Hematopoietic multipotent progenitor cell treated with erythropoietin and hydrocortisone succinate and interleukin-3 and kit ligand, for 8 days (in vitro differentiated cells): Measurements from ENCODE around the gene DHCR24.

Source experiments
- DNase-seq: peaks from one replicate; pipeline ENCODE4 v3.0.0-alpha.2; 2015

The DHCR24 gene

DNA sequence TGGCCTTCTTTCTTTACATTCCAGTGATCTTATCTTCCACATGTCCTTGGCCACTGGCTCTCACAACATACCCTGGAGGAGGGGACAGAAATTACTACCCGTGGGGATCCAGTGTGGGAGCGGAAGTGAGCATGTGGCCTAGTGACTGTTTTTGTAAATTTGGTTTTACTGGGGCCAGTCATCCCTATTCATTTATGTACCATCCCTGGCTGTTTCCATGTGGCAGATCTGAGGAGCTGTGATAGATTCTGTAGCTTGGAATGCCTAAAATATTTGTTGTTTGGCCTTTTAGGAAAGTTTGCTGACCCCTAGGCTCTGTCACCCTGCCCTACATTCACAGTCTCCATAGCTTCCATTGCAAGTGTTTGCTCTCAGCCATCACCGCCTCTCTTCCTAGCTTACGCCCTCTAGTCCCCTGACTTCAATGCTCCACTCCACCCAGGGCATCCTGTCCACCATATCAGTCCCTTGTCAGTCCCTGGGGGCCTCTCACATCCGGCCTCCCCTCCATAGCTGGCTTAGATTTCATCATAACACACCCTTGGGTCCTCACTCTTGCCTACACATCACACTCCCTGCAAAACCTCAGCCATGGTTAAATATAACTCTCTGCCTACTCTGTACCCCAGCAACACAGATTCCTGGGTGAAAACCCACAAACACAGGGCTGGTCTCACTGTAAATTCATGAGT is 25.8 kb downstream of the DHCR24 start:
- DNase-seq: peak; percentile 48

DNA sequence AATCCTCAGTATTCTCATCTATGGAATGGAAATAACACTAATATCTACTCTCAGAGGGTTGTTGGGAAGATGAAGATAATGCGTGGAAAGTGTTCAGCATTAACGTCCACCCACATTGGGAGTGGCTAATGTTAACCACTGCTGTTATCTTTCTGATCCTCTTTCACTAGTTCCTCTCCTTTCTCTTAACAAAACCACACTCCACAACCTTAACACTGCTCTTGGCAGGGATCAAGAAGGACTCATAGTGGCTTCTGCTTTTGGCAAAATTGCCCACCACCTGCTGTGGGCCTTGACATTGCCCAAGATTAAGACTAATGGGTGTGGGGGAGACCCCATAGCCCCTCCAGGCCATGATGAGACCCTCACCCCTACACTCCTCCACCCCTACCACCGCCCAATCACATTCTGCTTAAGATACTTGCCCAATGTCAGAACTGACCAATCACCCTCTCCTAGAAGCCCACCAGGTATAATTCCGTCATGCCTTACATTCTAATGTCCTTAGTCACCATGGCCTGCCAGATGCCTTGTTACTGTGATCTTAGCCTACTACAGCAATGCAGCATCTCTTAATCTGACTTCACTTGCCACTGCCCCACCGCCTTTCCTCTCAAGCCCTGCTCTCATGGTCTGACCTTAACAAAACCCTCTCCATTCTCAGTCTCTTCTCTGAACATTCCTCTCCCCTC is 27.1 kb downstream of the DHCR24 start:
- DNase-seq: peak; percentile 83

DNA sequence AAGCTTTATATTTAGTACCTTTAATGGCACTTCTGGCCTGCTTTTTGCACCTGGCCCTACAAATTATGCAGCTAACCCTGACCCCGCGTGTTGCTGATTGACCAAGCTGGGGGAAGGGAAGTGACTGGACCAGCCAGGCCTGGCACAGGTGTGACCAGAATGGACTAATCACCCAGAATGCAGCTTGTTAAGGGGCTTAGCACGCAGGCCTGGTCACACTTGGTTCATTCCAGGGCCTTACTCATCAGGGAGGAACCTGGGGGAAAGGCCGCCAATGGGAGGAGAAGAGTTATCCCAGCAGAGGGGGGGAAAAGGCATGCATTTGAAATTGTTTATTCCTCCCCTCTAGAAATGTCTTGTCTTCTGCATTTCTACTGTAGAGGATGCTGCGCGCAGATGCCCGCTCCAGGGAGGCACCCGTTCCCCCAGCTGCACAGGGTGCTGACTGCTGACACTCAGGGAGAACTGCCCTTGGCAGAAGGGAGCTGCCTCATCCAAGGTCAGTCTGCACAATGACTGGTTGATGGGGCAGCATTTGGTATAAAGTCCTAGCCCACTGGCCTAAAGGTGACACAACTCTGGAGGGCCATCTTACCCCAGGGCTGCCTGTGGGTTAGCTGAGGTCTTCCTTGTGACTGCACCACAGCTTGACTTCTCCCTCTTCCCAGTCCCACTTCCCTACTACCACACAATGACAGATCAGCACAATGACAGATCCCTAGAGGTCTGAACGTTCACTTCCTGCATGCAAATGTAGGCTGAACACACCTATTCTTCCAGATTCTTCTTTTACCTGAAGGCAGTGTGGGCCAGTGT is 29.0 kb downstream of the DHCR24 start:
- no peak for DNase-seq

DNA sequence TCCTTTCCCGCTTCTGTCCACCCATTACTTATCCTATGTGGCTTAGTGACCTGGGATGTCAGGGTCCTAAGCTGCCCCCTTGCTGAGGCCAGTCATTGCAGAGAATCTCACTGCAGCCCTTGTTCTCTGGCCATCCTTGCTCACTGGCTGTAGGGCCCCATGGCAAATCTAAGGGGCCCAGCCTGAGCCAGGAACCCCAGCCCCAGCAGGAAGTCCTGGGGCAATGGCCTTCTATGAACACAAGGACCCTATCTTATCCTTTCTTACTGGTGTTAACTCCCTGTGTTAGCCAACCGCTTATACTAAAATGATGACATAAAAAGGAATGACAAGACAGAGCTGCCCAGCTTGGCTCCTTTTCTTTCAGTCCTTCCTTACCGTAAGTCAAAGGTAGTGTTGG is 29.9 kb downstream of the DHCR24 start:
- no peak for DNase-seq

DNA sequence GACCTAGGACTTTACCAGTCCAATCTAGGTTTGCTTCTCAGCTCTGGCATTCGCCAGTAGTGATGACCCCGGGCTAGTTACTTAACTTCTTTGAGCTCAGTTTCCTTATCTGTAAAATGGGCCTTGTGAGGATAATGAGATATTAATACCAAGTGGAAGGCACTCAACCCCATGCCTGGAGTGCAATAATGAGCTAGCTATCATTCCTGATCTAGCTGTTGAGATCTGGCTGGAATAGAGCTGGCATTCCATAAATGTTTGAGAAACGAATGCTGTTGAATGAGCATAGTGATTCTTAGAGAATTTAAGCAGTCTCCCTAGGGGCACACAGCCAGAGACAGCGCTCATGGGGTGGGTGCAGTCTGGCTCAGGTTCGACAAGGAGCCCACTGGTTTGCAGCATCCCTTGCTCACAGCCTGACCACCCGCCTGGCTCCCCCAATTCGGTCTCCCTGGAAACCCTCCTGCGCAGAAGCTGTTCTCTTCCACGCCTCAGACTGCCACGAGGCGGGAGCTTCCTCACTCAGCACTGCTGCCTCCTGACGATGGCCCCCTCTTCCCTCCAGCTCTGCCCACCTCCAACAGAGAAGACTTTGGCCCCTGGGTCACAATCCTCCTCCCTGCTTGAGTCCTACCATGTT is 32.5 kb downstream of the DHCR24 start:
- no peak for DNase-seq

DNA sequence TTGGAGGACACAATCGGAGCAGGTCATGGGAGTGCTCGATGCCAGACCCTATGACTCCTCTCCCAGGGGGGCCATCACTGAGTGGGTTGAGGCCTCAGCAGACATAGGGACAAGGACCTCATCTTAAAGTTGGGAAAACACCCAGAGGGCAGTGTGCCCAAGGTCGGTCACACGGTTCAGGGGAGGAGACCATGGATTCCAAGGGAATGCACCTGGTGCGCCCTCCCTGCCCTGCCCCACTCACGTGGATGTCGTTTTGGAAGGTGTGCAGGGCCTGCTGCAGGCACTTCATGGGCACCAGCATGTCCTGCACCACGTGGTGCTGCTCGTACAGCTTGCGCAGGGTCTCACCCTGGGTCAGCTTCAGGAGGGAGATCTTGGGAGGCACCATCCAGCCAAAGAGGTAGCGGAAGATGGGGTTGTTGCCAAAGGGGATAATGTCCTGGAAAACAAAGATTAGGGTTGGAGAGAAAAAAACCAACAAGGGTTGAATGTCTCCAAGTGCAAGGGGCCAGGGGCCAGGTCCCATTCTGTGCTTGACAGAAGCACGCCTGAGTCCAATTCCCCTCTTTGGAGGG is 33.1 kb downstream of the DHCR24 start:
- no peak for DNase-seq

DNA sequence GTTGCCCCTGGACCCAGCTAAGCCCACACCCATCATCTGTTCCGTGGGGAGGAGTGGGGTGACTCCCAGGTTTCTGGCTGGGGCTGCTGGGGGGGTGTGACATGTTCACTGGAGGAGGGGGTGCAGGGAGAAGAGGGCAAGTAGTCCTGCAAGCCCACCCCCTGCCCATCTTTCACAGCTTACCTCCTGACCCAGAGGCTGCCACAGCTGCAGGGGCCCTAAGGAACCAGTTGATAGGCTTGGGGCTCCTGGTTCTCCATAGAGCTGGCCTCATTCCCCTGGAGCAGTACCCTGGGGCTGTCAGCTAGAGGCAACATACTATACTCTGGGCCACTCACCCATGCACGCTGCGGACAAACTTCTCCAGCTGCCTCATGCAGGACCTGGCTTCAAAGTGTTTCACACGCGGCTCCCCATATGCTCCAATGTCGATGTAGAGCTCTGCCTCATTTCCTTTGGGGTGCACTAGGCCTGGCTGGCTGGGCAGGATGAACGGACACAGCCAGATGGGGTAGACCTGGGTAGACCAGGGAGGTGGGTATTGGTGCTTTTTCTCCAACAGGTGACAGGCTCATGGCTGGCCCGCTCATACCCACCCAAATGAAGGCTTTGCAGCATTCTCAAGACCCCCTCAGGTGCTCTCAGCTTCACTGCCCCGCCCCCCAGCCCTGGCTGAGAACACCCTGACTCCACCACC is 33.8 kb downstream of the DHCR24 start:
- DNase-seq: no peak

DNA sequence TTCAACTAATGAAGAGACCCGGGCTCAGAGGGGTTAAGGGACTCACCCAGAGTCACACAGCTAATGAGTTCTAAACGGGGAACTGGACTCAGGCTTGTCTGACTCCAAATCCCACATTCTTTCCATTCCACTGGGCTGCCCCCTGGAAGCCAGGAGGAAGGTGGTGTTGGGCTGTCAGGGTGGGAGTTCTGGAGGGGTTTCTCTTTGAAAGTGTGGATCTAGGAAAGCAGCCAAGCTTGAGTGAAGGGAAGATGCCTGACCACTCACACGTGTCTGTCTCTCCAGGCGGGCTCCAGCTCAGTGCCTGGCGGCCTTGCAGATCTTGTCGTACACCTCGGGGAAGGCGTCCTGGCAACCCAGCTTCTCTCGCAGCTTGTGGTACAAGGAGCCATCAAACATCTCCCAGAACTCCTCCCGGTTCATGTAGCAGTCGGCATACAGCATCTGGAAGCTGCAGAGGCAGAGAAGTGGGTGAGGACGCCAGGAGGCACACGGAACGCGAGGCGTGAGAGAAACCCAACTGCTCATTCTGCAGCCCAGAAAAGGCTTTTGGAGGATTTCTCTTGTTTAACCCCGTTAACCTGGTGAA is 35.0 kb downstream of the DHCR24 start:
- DNase-seq: no peak

DNA sequence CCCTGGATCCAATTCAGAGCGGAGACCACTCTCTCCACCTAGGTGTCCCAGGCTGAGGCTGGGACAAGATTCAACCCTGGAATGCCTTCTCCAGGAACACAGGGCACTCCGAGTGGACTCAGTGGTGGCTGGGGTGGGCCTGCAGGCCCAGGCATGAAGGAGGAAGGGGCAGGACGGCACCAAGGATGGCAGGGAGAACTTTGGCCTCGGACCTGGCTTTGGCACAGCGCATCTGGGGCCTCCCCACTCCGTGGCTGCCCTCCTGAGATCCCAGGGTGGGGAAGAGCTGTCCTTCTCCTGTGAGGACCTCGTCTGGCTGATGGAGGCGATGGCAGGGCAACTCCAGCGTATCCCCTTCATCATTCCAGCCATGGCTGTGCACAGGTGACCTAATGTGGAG is 35.6 kb downstream of the DHCR24 start:
- DNase-seq: no peak

DNA sequence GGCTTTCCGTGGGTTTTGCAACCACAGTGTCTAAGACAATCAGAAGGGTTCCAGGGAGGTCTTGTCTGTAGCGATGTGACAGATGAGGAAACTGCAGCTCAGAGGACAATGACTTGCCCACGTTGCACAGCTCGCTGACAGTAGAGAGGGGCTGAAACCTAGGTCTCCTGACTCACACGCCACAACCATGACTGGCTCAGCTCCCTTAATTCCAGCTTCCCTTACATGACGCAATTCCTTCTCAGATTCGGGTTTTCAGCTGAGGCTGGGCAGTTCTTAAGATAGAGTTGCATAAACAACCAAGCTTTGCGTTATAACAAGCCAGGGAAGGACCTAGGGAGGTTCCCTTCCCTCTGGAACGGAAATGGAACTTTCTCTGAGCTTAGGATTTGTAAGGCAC is 36.3 kb downstream of the DHCR24 start:
- no peak for DNase-seq

DNA sequence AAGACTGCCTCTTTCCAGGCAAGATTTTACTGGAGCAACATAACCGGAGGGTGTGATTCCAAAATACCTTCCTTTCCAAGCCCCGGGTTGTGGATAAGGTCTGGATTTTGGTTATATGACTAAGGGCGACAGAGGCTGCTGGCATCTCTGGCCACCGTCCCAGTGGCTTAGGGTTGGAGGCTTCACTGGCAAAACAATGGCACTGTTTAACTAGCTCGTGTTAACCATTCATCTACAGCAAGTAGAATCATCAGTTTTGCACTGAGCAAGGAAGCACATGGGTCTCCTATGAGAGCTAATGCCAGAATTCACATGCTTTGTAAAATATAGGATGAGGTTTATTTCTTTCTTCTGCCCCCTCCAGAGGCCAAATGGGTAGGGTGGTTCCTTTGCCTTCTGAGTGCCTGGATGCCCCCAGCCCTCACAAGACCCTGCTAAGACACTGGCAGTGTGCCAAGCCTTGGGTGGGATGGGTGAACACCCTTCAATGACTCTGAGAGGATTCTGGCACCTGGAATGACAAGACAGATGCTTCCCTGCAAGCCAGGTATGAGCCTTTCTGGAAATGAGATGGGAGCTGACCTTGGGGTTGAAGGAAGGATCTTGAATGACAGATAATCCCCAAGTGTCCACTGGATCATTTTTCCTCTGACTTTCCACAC is 36.8 kb downstream of the DHCR24 start:
- no peak for DNase-seq

DNA sequence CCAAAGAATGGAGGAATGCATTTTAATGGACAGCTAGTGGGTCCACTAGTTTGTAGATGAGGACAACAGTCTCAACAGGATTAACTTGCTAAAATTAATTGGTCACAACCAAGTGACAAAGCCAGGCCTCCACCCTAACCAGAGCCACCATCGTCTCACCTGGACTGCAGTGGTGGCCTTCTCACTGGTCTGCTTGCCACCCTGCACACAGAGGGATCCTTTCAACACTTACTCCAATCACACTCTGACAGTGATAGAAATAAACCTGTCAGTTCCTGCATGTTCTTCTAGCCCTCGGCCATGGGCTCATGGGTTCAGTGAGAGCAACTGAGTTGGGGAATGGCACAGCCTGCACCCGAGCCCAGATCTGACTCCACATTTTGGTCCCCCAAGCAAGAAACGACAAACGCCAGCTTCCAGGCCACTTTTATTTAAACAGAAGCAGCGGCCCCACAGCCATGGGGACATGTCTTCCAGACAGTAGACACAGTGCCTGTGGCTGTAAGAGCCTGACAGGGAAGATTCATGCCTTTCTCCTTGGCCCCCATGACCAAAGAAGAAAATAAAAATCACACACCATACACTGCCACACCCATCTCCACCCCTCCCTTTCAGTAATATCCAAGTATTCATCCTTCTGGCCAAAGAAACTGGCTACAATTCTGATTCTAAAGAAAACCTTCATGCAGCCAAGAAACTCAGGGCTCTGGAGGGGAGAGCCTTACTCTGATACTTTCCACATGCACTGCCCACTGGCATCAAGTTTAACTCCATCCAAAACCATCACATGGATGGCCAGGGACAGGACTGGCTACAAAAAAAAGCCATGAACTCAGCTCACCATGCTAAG is 37.6 kb downstream of the DHCR24 start:
- no peak for DNase-seq

DNA sequence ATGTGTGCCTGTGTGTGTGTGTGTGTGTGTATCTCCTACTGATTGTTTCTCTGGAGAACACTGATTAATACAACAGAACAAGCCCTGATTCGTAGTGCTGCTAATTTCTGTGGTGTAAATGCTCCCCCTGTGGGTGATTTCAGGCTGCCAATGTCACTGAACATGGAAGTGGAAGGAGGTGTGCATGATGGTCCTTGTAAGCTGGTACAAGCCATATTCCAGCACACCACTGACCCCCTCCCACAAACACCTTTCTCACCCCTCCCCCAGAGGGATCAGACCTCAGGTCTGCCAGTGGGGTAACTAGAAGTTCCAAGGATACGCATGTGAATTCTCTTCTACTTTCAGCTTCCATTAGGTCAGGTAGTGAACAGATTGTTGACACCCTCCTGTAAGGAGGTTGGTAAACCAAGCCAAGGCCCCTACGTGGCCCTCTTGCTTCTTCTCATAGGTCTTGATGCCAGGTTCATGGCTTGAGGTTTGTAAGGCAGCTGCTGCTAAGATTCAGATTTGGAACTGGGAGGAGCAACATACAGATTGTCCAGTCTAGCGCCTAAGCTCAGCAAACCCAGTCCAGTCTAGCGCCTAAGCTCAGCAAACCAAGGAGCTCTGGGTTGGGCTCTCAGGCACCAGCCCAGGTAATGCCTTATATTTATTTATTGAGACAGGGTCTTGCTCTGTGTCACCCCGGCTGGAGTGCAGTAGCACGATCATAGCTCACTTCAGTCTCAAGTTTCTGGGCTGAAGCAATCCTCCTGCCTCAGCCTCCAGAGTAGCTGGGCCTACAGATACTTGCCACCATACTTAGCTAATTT is 38.7 kb downstream of the DHCR24 start:
- DNase-seq: peak; percentile 17

DNA sequence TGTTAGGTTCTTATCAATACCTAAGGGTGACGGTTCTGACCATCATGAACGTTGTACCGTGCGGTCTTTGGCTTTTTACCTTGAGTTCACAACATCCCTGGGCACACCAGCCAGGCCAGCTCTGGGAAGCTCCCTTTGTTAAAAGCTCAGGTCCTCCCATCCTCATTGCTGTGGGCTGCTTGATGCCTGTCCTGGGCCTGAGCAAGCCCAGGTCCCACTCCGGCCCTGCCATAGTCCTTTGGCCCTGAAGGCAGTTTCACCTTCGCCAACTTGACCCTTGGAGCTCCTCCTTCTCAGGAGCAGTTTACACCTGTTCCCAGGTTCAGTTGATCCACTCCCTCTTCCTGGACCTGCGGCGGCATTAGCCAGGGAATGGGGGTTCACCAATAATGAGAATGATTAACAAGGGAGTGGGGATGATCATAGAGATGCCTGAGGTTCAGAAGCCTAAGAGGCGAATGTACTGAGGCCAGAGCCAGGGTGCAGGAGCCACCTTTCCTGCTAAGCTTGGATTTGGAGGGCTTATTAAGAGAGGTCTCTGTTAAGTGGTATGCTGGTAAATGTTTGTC is 40.2 kb downstream of the DHCR24 start:
- DNase-seq: no peak

DNA sequence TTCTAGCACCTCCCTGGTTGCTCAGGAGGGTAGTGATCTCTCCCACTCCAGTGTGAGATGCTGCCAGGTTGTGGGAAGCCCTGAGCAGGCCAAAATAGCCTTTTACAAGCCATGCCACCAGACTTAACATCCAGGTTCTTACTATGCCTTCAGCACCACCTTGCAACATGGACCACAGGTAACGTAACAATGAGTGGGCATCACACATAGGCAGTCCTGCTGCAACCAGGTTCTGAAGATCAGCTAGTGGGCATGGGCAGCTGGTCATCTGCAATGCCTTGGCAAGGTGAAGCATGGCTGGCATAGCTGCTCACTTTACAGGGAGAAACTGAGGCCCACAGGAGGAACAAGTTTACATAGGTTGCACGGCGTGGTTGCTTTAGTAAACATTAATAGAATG is 40.7 kb downstream of the DHCR24 start:
- no peak for DNase-seq

DNA sequence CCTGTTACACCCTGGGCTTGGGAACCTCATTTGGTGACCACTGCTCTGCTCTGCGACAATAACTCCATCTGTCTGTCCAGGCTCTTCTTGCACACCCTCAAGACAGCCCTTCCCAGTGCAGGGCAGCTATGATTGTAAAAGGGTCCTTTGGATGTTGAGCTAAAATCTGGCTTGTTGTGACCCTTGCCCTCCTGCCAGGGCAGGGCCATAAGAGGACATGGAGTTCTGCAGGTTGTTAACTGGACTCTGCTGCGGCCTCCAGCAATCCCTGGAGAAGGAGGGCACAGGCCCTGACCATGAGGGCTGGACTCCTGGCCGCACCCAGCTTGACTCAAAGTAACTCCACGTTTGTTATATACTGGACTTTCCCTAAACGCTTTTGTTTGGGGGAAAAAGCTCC is 41.2 kb downstream of the DHCR24 start:
- no peak for DNase-seq

DNA sequence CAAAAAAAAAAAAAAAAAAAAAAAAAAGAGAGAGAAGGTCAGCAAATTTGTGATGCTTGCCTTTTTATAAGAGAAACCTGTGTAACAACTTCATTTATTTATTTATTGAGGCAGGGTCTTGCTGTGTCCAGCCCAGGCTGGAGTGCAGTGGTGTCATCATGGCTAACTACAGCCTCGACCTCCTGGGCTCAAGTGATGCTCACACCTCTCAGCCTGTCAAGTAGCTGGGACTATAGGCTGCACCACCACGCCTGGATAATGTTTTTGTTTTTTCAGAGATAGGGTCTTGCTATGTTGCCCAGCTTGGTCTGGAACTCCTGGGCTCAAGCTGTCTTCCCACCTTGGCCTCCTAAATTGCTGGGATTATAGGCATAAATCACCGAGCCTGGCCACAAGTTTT is 42.4 kb downstream of the DHCR24 start:
- DNase-seq: no peak

DNA sequence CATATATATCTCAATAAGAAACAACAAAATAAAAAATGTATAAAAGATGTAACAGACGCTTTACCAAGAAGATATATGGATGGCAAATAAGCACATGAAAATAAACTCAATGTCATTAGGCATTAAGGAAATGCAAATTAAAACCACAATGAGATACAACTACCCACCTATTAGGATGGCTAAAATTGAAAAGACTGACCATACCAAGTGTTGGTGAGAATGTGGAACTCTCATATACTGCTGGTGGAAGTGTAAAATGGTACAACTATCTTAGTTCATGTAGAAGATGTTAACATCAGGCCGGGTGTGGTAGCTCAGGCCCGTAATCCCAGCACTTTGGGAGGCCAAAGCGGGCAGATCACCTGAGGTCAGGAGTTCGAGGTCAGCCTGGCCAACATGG is 43.5 kb downstream of the DHCR24 start:
- no peak for DNase-seq

DNA sequence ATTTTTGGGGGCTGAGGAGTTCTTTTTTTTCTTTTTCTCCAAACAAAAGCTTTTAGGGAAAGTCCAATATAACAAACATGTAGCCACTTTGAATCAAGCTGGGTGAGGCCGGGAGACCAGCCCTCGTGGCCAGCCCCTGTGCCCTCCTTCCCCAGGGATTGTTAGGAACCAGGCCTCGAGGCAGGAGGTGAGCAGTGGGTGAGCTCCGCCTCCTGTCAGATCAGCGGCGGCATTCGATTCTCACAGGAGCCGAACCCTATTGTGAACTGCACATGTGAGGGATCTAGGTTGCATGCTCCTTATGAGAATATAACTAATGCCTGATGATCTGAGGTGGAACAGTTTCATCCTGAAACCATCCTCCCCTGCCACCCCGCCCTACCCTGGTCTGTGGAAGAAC is 44.0 kb downstream of the DHCR24 start:
- no peak for DNase-seq
